ENCODE measurements around the gene SLC26A11.

The SLC26A11 gene

GRCh38 chr17:80219763-80220053 lies 519 bp upstream of the SLC26A11 start:
- 0 out of 2 replicates have a peak, but pooled peaks have one; percentile 3 for TF ChIP-seq ZFX (IDR thresholded peaks at IDR 0.05)
- TF ChIP-seq, protein P1, sequence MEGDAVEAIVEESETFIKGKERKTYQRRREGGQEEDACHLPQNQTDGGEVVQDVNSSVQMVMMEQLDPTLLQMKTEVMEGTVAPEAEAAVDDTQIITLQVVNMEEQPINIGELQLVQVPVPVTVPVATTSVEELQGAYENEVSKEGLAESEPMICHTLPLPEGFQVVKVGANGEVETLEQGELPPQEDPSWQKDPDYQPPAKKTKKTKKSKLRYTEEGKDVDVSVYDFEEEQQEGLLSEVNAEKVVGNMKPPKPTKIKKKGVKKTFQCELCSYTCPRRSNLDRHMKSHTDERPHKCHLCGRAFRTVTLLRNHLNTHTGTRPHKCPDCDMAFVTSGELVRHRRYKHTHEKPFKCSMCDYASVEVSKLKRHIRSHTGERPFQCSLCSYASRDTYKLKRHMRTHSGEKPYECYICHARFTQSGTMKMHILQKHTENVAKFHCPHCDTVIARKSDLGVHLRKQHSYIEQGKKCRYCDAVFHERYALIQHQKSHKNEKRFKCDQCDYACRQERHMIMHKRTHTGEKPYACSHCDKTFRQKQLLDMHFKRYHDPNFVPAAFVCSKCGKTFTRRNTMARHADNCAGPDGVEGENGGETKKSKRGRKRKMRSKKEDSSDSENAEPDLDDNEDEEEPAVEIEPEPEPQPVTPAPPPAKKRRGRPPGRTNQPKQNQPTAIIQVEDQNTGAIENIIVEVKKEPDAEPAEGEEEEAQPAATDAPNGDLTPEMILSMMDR (conservative IDR thresholded peaks at IDR 0.05) = no peak
- H3K27ac ChIP-seq = peak overlapping the region; percentile 99

DNA sequence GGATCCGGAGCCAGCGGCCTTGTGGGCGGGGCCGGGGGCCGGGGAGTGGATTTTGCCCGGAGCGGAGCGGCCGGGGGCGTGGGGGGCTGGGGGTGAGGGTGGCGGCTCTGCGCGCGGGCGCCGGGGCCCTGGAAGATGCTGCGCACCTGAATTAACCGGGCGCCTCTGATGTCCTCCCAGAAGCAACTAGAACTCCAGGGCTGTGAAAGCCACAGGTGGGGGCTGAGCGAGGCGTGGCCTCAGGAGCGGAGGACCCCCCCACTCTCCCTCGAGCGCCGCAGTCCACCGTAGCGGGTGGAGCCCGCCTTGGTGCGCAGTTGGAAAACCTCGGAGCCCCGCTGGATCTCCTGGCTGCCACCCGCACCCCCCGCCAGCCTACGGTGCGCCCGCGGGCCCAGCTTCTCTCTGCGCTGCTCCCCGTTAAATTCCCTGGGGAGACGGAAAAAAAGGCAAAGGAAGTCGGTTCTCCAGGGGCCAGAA lies 549 bp downstream of the SLC26A11 start:
- TF ChIP-seq, protein P1 (conservative IDR thresholded peaks at IDR 0.05) = no peak
- no peak for TF ChIP-seq ZFX (IDR thresholded peaks at IDR 0.05)

GRCh38 chr17:80221351-80222105 lies 1.3 kb downstream of the SLC26A11 start:
- H3K27ac ChIP-seq = no peak overlapping the region; the same call in 1 of the 2 replicates
- TF ChIP-seq, protein P1 (conservative IDR thresholded peaks at IDR 0.05) = no peak
- TF ChIP-seq ZFX (IDR thresholded peaks at IDR 0.05) = no peak

More for the DNA sequence above, 549 bp downstream of the SLC26A11 start:
- H3K27ac ChIP-seq = peak overlapping the region; percentile 99

DNA sequence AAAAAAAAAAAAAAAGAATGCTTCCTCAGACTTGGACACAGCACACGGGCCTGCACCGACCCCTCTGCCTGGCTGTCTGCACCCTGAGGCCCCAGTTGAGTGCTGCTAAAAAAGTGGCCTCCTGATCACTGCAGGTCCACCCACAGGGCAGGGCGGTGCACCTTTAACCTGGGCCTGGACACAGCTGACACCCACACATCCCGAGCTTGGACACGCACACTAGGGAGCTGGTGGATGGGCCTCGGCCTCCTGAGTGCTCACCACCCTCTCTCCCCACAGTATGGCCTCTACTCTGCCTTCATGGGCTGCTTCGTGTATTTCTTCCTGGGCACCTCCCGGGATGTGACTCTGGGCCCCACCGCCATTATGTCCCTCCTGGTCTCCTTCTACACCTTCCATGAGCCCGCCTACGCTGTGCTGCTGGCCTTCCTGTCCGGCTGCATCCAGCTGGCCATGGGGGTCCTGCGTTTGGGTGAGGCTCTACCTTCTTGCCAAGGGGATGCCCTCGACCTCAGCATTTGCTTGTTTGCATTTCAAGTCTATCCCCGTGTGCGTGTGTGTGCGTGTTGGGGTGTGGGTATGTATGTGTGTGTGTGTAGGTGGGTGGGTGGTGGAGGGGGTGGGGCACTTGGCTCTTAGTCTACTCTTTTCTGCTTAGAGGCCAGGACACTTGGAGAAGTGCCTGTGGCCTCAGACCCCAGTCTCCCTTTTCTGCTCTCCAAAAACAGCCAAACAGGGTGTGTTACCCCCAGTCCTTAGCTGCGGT lies 2.3 kb downstream of the SLC26A11 start:
- no peak overlapping the region for H3K27ac ChIP-seq
- TF ChIP-seq, protein P1 (conservative IDR thresholded peaks at IDR 0.05) = no peak
- no peak for TF ChIP-seq ZFX (IDR thresholded peaks at IDR 0.05)

- H3K27ac ChIP-seq = no peak overlapping the region
- TF ChIP-seq ZFX (IDR thresholded peaks at IDR 0.05) = no peak
- TF ChIP-seq, protein P1 (conservative IDR thresholded peaks at IDR 0.05) = no peak
These were observed 3.1 kb downstream of the SLC26A11 start for GRCh38 chr17:80223142-80223815.

DNA sequence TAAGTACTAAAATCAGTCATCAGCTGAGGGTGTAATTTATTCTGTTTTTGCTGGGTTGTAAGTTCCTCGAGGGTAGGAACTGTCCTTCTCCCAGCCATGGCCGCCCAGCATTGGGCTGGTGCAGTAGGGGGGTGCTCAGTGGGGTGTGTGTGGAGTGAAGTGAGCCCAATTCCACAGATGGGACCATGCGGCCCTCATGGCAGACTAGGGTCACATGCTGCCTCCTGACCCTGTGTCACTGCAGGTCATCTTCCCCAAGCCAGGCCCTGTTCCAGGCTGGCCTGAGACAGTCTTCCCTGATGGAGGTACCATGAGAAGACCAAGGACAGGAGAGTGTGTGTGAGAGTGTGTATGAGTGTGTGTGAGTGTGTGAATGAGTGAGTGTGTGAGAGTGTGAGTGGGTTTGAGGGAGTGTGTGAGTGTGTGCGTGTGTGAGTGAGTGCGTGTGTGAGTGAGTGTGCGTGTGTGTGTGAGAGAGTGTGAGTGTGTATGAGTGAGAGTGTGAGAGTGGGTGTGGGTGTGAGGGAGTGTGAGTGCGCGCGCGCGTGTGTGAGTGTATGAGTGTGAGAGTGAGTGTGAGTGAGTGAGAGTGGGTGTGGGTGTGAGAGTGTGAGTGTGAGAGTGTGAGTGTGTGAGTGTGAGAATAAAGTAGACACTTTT lies 3.7 kb downstream of the SLC26A11 start:
- TF ChIP-seq, protein P1 (conservative IDR thresholded peaks at IDR 0.05) = no peak
- TF ChIP-seq ZFX (IDR thresholded peaks at IDR 0.05) = no peak
- H3K27ac ChIP-seq = no peak overlapping the region
